ENCODE data around the gene BCAS3. TPM values are rescaled to one million over a fixed set of nuclear protein-coding genes. Genes with fewer than 3 reads are reported as not detected.

BCAS3 gene
- polyA plus RNA-seq, 1 donor from 2014 or later, result 21.6 TPM

DNA sequence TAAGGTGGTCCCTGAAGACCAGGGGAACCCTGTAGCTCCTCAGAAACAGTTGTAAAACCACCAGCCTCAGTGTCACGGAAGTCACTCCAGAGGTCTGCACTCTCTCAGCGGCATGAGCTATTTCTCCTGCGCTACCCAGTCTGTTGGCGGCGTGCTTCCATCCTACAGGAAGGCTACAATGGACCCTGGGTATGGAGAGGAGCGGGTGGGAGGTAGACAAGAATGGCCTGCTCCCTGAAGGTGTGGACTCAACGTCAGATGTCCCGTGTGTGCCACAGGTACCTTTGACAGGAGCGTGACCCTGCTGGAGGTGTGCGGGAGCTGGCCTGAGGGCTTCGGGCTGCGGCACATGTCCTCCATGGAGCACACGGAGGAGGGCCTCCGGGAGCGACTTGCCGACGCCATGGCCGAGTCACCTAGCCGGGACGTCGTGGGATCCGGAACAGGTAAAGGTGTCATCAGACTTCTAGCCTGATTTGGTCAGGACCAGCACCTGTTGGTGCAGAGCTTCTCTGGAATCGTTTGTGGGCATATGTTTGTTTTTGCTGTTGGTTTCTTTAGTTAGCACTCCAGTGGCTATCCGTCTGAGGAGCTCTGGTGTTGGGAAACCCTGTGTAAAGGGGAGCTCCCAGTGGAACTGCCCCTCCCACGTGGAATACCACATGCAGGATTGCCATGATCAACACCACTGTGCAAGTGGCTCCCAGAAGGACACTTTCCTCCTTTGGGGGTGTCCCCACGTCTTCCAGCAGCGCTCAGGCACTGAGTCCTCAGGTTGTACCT is 690.6 kb downstream of the BCAS3 start:
- Histone ChIP-seq H3F3A (ENCODE audit: insufficient read depth, low read length, poor library complexity, severe bottlenecking) (no peaks in the 10 kb centered on the region), H3K9me2 (ENCODE audit: insufficient read depth, low read length) (no peaks in the 10 kb centered on the region), H3K9me3 (ENCODE audit: low read length) (no peaks in the 10 kb centered on the region), H4K20me1 (ENCODE audit: insufficient read depth) (no peaks in the 10 kb centered on the region), H3K4me2 (ENCODE audit: low read length) (no peak overlapping the region), H3K9ac (ENCODE audit: low read length) (no peak overlapping the region), H3K27me3 (ENCODE audit: insufficient read depth, low read depth, low read length) (no peaks in the 10 kb centered on the region), H3K4me3 (ENCODE audit: low read length) (no peak overlapping the region), H3K36me3 (ENCODE audit: insufficient read depth, low read length) (no peaks in the 10 kb centered on the region), H2AFZ (ENCODE audit: low read depth, low read length) (no peak overlapping the region), H3K79me2 (replicated peaks; ENCODE audit: insufficient read depth, low read length) (no peaks in the 10 kb centered on the region), H3K27ac (ENCODE audit: low read length) (no peak overlapping the region)
- TF ChIP-seq, protein P1, sequence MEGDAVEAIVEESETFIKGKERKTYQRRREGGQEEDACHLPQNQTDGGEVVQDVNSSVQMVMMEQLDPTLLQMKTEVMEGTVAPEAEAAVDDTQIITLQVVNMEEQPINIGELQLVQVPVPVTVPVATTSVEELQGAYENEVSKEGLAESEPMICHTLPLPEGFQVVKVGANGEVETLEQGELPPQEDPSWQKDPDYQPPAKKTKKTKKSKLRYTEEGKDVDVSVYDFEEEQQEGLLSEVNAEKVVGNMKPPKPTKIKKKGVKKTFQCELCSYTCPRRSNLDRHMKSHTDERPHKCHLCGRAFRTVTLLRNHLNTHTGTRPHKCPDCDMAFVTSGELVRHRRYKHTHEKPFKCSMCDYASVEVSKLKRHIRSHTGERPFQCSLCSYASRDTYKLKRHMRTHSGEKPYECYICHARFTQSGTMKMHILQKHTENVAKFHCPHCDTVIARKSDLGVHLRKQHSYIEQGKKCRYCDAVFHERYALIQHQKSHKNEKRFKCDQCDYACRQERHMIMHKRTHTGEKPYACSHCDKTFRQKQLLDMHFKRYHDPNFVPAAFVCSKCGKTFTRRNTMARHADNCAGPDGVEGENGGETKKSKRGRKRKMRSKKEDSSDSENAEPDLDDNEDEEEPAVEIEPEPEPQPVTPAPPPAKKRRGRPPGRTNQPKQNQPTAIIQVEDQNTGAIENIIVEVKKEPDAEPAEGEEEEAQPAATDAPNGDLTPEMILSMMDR (IDR thresholded peaks at IDR 0.05; ENCODE audit: poor library complexity, severe bottlenecking), result no peak
- TF ChIP-seq MXI1 (conservative IDR thresholded peaks at IDR 0.05; ENCODE audit: poor library complexity, severe bottlenecking), result no peak
- no peak for TF ChIP-seq POLR2AphosphoS5 (IDR thresholded peaks at IDR 0.05)
- TF ChIP-seq REST (IDR thresholded peaks at IDR 0.05; ENCODE audit: borderline replicate concordance), result no peak
- no peak for TF ChIP-seq EP300 (conservative IDR thresholded peaks at IDR 0.05; ENCODE audit: poor library complexity, severe bottlenecking)
- TF ChIP-seq TAF1 (IDR thresholded peaks at IDR 0.05; ENCODE audit: low read depth), result no peak
- no peak for TF ChIP-seq EZH2 (IDR thresholded peaks at IDR 0.05; ENCODE audit: borderline replicate concordance, insufficient read depth, low read length, poor library complexity, severe bottlenecking)
- TF ChIP-seq SMC3 (conservative IDR thresholded peaks at IDR 0.05; ENCODE audit: poor library complexity), result no peak
- no peak for TF ChIP-seq RAD21 (conservative IDR thresholded peaks at IDR 0.05)

GRCh38 chr17:61368832-61369450 is 691.3 kb downstream of the BCAS3 start:
- no peak overlapping the region for H3K4me2 ChIP-seq (ENCODE audit: low read length)
- H3K9me2 ChIP-seq (ENCODE audit: insufficient read depth, low read length), result no peaks in the 10 kb centered on the region
- H3K36me3 ChIP-seq (ENCODE audit: insufficient read depth, low read length), result no peaks in the 10 kb centered on the region
- H3K27ac ChIP-seq (ENCODE audit: low read length), result no peak overlapping the region
- H3K27me3 ChIP-seq (ENCODE audit: insufficient read depth, low read depth, low read length), result no peaks in the 10 kb centered on the region
- TF ChIP-seq EP300 (conservative IDR thresholded peaks at IDR 0.05; ENCODE audit: poor library complexity, severe bottlenecking), result no peak
- TF ChIP-seq REST (IDR thresholded peaks at IDR 0.05; ENCODE audit: borderline replicate concordance), result no peak
- TF ChIP-seq POLR2AphosphoS5 (IDR thresholded peaks at IDR 0.05), result no peak
- TF ChIP-seq SMC3 (conservative IDR thresholded peaks at IDR 0.05; ENCODE audit: poor library complexity), result no peak
- TF ChIP-seq TAF1 (IDR thresholded peaks at IDR 0.05; ENCODE audit: low read depth), result no peak
- TF ChIP-seq, protein P1 (IDR thresholded peaks at IDR 0.05; ENCODE audit: poor library complexity, severe bottlenecking), result no peak
- TF ChIP-seq RAD21 (conservative IDR thresholded peaks at IDR 0.05), result no peak
- no peak for TF ChIP-seq MXI1 (conservative IDR thresholded peaks at IDR 0.05; ENCODE audit: poor library complexity, severe bottlenecking)
- TF ChIP-seq EZH2 (IDR thresholded peaks at IDR 0.05; ENCODE audit: borderline replicate concordance, insufficient read depth, low read length, poor library complexity, severe bottlenecking), result no peak
- H3F3A ChIP-seq (ENCODE audit: insufficient read depth, low read length, poor library complexity, severe bottlenecking), result no peaks in the 10 kb centered on the region
- no peaks in the 10 kb centered on the region for H4K20me1 ChIP-seq (ENCODE audit: insufficient read depth)
- no peak overlapping the region for H3K9ac ChIP-seq (ENCODE audit: low read length)
- no peaks in the 10 kb centered on the region for H3K9me3 ChIP-seq (ENCODE audit: low read length)
- no peak overlapping the region for H2AFZ ChIP-seq (ENCODE audit: low read depth, low read length)
- no peaks in the 10 kb centered on the region for H3K79me2 ChIP-seq (replicated peaks; ENCODE audit: insufficient read depth, low read length)
- no peak overlapping the region for H3K4me3 ChIP-seq (ENCODE audit: low read length)
